ENCODE data around the gene CTAGE1.

The CTAGE1 gene

DNA sequence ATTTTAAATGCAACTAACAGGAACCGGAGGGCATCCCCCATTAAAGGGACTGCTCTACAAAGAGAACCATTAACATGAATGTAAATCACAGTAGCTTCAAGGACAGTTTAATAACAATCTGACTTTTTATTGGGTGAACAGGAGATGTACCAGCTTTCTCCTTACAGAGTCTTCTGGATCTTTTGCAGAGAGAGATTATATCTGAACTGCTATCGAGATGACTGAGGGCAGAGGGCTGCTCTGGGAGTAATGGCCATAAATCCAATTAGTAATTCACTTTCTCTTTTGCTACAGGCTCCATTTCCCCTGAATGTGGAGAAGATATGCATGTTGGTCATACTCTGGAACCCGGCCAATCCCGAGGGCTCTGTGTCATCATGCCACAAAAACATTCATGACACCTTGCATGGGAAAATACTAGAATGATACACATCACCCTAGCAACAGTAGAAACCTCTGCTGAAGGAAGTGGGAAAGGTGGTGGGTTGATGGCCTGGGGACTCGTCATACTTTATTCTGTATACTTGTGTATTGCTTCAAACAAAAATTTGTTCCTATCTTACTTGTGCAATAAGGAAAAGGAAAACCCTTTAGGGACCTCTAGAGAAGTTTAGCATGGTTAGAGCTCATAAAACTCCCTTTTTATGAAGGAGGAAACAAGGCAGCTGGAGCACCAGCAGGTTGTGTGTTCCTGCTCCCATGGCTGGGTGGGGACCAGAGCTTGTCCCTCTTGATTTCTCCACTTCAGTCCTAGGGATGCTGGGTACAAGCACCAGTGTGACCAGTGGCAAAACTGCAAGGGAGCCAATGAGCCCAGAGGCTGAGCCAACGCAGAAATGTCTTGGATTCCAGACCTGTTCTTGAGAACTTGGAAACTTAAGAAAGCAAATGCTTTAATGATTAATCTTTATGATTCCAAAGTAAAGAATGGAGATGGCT lies 26.0 kb downstream of the CTAGE1 start:
- DNase-seq (ENCODE audit: low read depth): no peak

DNA sequence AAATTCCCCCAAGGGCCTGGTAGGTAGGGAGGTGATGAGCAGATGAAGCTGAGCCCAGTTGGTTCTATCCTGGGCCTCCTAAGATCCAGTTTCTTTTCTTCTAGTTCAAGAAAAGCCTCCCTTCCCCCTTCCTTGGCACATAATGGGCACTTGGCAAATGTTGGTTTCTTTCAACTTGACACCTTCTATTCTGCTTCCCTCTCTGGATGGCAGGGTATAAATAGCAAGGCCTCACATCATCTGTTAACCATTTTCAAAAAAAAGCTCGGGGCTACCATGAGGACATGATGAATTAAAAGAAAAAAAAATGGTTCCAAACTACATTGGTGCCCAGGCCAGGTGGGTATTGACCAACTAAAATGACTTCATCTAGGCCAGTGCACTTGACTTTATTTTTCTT lies 29.9 kb downstream of the CTAGE1 start:
- DNase-seq (ENCODE audit: low read depth): no peak

DNA sequence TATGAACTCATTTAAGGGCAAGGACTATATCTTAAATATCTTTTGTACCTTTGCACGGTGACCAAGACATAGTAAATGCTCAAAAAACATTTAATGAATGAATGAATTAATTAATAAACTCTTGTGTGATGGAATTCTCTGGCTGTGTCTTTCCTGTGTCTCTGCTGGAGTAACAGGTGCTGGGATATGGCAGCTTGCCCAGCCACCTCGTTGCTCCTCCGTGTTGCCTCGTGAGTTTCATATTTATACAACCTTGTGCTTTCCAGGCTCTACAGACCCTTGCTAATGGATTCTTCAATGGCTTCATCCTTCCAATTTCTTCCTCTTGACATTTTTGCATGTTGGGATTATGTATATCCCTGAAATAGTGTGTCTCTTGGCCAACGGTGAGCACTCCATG lies 30.4 kb downstream of the CTAGE1 start:
- DNase-seq (ENCODE audit: low read depth): no peak

DNA sequence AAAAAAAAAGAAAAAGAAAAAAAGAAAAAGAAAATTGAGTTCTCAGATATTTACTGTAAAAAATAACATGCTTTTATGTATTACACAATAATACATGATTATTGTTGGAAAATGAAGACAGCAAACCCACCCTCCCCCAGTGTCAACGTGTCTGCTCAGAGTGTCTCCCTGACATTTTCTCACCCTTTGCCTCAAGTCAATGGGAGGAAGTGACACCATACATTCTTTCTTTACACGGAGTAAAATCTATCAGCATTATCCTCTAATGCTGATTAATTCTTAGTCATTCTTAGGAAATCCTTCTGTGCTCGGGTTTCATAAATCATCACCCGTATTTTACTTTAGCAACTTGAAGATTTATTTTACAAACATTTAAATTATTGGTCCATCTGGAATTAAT lies 32.0 kb downstream of the CTAGE1 start:
- no peak for DNase-seq (ENCODE audit: low read depth)

DNA sequence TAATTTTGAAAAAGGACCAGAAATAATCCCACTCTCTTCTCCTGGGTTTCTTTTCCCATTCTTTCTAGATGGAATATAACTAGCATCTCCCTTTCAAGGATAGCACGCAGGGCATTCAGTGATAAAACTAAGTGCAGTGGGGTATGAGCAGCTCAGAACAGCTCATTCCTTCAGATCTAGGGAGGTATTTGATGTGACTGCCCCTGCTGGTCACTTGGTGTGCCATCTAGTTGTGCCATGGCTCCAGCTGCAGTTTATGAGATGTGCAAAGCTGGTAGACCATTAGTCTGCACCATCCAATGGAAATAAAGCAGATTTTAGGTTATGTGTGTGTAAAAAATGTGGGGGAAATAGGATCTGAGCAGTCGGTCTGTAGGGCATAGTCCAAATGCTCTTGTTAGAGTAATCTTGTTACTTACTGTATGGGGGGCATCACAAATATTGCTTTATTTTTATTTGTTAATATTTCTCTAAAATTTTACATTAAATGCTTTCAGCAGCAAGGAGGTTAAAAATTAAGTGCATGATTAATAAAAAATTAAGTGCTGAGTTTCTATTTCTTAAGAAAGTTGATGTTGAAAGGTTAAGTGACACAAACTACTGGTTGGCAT lies 38.9 kb downstream of the CTAGE1 start:
- DNase-seq (ENCODE audit: low read depth): no peak

DNA sequence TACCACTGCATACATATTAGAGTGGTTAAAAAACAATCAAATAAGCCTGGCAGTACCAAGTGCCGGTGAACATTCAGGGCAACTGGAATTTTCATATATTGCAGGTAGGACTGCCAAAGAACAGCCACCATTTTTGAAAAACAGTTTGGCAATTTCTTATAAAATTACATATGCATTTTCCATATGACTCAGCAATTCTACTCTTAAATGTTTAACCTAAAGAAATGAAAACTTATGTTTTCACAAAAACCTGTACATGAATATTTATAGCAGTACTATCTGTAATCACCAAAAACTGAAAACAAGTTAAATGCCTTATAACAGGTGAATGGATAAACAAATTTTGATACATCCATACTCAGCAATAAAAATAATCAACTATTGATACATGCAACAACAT lies 39.9 kb downstream of the CTAGE1 start:
- no peak for DNase-seq (ENCODE audit: low read depth)

DNA sequence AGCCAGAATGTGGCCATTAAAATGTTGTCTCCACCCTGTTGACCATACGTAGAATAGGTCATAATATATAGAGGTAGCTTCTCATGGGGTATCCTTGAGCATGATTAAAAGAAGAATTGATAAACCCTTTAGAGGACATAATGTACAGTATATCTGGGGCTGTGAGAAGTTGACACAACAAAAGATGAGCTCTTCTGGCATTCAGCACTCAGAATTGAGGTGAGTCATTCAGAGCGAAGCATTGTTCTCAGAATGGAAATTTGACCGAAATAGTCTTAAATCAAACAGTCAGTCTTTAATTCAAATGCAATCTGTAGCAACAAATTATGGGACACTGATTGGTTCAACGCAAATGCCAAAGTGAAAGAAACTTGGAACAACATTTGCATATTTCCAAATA lies 47.3 kb downstream of the CTAGE1 start:
- no peak for DNase-seq (ENCODE audit: low read depth)

DNA sequence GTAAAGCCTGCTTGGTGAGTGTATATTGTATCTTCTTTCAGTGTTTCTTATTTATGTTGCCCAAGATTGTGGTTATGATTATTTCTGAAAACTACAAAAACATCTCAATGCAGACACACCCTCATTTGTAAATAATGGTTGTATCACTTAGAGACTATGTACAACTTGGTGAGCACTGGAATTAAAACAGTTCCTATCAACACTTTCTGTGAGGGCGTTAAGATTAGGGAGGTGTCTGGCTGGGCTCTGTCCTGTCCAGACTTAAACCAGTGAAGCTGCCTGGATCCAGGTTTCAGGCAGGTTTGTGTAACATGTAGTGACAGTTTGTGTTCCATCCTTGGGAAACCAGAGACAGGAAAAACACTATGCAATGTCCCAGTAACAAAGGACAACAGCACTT lies 49.7 kb downstream of the CTAGE1 start:
- no peak for DNase-seq (ENCODE audit: low read depth)

DNA sequence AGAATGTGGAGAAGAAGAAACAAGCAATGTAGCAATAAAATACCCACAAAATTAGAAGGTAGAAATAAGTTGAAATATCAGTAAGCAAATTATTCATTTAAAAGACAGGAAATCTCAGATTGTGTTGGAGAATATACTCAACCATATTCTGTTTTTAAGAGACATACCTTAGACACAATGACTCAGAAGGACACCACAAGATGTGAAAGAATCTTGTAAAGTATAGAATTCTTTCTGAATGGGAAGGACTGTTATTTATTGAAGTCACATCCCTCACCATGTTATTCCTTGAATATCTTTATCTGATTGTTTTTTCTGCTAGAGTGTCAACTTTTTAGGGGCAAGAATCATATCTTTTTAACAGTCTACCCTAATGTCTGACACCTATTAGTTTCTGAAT lies 50.4 kb downstream of the CTAGE1 start:
- DNase-seq (ENCODE audit: low read depth): no peak

DNA sequence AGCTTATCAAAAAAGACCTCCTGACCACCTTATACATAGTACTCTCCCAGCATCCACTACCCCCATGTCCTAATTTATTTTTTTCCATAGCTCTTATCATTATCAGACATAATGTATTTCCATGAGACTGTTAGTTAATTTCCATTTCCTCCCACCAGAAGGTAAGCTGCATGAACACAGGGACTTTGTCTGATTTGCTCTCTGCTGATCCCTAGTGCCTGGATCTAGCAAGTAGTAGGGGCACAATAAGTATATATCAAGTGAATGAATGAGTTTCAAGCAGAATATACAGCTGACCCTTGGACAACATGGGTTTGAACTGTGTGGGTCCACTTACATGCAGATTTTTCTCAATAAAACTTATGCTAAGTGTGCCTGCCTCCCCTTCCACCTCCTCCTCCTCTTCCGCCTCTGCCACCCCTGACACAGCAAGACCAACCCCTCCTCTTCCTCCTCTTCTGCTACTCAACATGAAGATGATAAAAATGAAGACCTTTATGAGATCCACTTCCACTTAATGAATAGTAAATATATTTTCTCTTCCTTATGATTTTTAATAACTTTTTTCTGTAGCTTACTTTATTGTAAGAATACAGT lies 53.8 kb downstream of the CTAGE1 start:
- DNase-seq (ENCODE audit: low read depth): no peak
